PC-3 (cell line): ENCODE data around the gene XPR1. TPM values are rescaled to one million over a fixed set of nuclear protein-coding genes. Genes with fewer than 3 reads are reported as not detected.
A peak's percentile ranks its signal among the peaks of the same experiment; 100 is the strongest.

ENCODE experiments used
- ATAC-seq: fragments of 200-7000 bp; cut with Tn5 transposase; 2 replicates; pipeline ENCODE4 v1.9.1; 2020; ENCODE audit warnings: mild to moderate bottlenecking, moderate library complexity
- BruUV-seq: library from RNA; stranded (reverse); fragments of 400-500 nt; replicated peaks from 2 replicates; lab custom pipeline; 2021; lab: Mats Ljungman, UMichigan
- CTCF ChIA-PET: fragments of 300-600 bp; sonication (Branson Sonifier 250); formaldehyde crosslinking; loops from one replicate; lab custom pipeline; 2022; ENCODE audit warnings: antibody characterized with exemption; lab: Charles Lee
- POLR2A ChIA-PET: fragments of 300-600 bp; sonication (Branson Sonifier 250); formaldehyde crosslinking; loops from one replicate; lab custom pipeline; 2022; ENCODE audit warnings: antibody characterized with exemption; ENCODE audit not compliant: unreplicated experiment; lab: Charles Lee
- DNase-seq: peaks from one replicate; pipeline ENCODE4 v3.0.0-alpha.2; 2015
- H2AFZ ChIP-seq: fragments of 300-600 bp; sonication (generic); 2 replicates; pipeline ENCODE4 v1.6.0; 2016; ENCODE audit warnings: antibody characterized with exemption, low read length
- H3F3A ChIP-seq: fragments of 300-600 bp; sonication (generic); one replicate; pipeline ENCODE4 v1.6.0; 2017; ENCODE audit warnings: antibody characterized with exemption, low read length, control low read depth, mild to moderate bottlenecking; ENCODE audit not compliant: unreplicated experiment
- H3K27ac ChIP-seq: fragments of 300-600 bp; sonication (generic); 2 replicates; pipeline ENCODE4 v1.5.1; 2016; ENCODE audit warnings: mild to moderate bottlenecking, low read length
- H3K27me3 ChIP-seq: fragments of 300-600 bp; sonication (generic); 2 replicates; pipeline ENCODE4 v1.6.1; 2016; ENCODE audit warnings: low read length, mixed read lengths
- H3K36me3 ChIP-seq: fragments of 300-600 bp; sonication (generic); 2 replicates; pipeline ENCODE4 v1.6.1; 2016; ENCODE audit warnings: low read depth, mixed run types, low read length, mixed read lengths
- H3K4me1 ChIP-seq: fragments of 300-600 bp; sonication (generic); 2 replicates; pipeline ENCODE4 v1.5.1; 2016; ENCODE audit warnings: low read length; ENCODE audit not compliant: insufficient read depth
- H3K4me2 ChIP-seq: fragments of 300-600 bp; sonication (generic); 2 replicates; pipeline ENCODE4 v1.6.0; 2016; ENCODE audit warnings: low read length
- H3K4me3 ChIP-seq: fragments of 300-600 bp; sonication (generic); 2 replicates; pipeline ENCODE4 v1.5.1; 2016; ENCODE audit warnings: mild to moderate bottlenecking, low read length, mixed read lengths
- H3K79me2 ChIP-seq: fragments of 300-600 bp; sonication (generic); 2 replicates; pipeline ENCODE4 v1.6.1; 2017; ENCODE audit warnings: low read length, mixed read lengths
- H3K9ac ChIP-seq: fragments of 300-600 bp; sonication (generic); 2 replicates; pipeline ENCODE4 v1.6.0; 2016; ENCODE audit warnings: mild to moderate bottlenecking, low read length
- H3K9me2 ChIP-seq: fragments of 300-600 bp; sonication (generic); replicated peaks from 2 replicates; pipeline ENCODE4 v1.6.1; 2016; ENCODE audit warnings: mixed run types, low read length, mixed read lengths
- H3K9me3 ChIP-seq: fragments of 300-600 bp; sonication (generic); 2 replicates; pipeline ENCODE4 v1.6.1; 2016; ENCODE audit warnings: low read length, mixed read lengths
- H4K20me1 ChIP-seq: fragments of 300-600 bp; sonication (generic); 2 replicates; pipeline ENCODE4 v1.6.1; 2016; ENCODE audit warnings: low read length, mixed read lengths
- EZH2 ChIP-seq: fragments of 300-600 bp; sonication (generic); IDR thresholded peaks from one replicate; pipeline ENCODE4 v1.6.1; 2017; ENCODE audit warnings: antibody characterized with exemption, mild to moderate bottlenecking, low read length; ENCODE audit not compliant: unreplicated experiment
- EZH2phosphoT487 ChIP-seq: fragments of 300-600 bp; sonication (generic); IDR thresholded peaks from 2 replicates; pipeline ENCODE4 v1.6.1; 2018; ENCODE audit warnings: mild to moderate bottlenecking, antibody characterized with exemption, low read length, borderline replicate concordance
- intact Hi-C: fragments of 100-400 bp; cut with micrococcal nuclease; formaldehyde crosslinking; loops from 2 replicates; pipeline ENCODE4 v1.9.0; 2023
- total RNA-seq: library from RNA; depleted of rRNA; stranded (reverse); fragments of >200 nt; gene quantifications from 2 replicates; pipeline ENCODE4 v1.2.3, GENCODE V29; 2014
- TF ChIP-seq, protein P1 (sequence below): fragments of 300-600 bp; sonication (generic); conservative IDR thresholded peaks from 2 replicates; pipeline ENCODE4 v1.5.1; 2017; ENCODE audit warnings: antibody characterized with exemption, low read depth, mild to moderate bottlenecking, low read length

Gene XPR1
- total RNA-seq, 1 experiment from 2014 or later, result 8.2 TPM

DNA sequence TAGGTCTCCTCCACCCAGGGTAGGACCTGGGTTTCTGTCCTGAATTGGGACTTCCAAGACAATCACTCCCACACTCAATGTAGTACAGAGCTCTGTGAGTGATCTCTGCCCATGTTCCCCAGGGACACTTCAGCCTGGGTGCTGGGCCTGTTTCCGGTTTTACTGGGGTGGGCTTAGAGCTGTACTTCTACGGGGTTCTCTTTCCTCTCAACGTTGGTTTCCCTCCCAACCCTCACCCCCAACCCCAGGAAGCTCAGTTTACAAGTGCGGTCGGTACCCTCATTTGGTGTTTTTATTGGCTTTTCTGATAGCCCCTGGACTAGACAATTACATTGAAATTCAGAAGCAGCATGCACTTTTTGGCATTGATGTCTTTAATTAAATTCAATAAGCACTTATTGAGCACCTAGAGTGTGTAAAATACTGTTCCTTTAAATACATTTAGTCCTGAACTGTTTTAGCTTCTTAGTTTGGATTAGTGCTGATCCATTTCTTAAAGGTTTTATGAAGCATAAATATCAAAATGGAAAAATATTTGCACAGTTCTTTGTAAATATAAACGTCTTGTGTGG lies 542 bp upstream of the XPR1 start:
- BruUV-seq, result no TSS peak
- Histone ChIP-seq H3K9me3 (no peaks in the 10 kb centered on the region), H3K4me1 (peaks cover 4% of the 10 kb centered on the region; the same call in 1 of the 2 replicates), H3K4me2 (no peak overlapping the region), H3K79me2 (peaks cover 18% of the 10 kb centered on the region), H4K20me1 (no peaks in the 10 kb centered on the region), H3K9ac (no peak overlapping the region), H3F3A (no peaks in the 10 kb centered on the region), H3K4me3 (no peak overlapping the region), H3K9me2 (no peaks in the 10 kb centered on the region), H3K27ac (no peak overlapping the region), H2AFZ (0 out of 2 replicates have a peak overlapping the region, but pooled peaks have one; percentile 47), H3K27me3 (no peaks in the 10 kb centered on the region), H3K36me3 (no peaks in the 10 kb centered on the region)
- intact Hi-C loops, result loop anchor here (5.0 to 10.0 kb wide), 4 partner anchors 99 to 534 kb away; no protein-coding TSS in a partner anchor
- DNase-seq (no peak), ATAC-seq (no peak)
- TF ChIP-seq, protein P1, sequence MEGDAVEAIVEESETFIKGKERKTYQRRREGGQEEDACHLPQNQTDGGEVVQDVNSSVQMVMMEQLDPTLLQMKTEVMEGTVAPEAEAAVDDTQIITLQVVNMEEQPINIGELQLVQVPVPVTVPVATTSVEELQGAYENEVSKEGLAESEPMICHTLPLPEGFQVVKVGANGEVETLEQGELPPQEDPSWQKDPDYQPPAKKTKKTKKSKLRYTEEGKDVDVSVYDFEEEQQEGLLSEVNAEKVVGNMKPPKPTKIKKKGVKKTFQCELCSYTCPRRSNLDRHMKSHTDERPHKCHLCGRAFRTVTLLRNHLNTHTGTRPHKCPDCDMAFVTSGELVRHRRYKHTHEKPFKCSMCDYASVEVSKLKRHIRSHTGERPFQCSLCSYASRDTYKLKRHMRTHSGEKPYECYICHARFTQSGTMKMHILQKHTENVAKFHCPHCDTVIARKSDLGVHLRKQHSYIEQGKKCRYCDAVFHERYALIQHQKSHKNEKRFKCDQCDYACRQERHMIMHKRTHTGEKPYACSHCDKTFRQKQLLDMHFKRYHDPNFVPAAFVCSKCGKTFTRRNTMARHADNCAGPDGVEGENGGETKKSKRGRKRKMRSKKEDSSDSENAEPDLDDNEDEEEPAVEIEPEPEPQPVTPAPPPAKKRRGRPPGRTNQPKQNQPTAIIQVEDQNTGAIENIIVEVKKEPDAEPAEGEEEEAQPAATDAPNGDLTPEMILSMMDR, result no peak
- no peak for TF ChIP-seq EZH2
- no peak for TF ChIP-seq EZH2phosphoT487
- POLR2A ChIA-PET, result interaction anchor here (0.7 kb wide), 1 partner anchor 78 kb away, joined by 4 read pairs; no protein-coding TSS in a partner anchor
- CTCF ChIA-PET, result no interaction called here

DNA sequence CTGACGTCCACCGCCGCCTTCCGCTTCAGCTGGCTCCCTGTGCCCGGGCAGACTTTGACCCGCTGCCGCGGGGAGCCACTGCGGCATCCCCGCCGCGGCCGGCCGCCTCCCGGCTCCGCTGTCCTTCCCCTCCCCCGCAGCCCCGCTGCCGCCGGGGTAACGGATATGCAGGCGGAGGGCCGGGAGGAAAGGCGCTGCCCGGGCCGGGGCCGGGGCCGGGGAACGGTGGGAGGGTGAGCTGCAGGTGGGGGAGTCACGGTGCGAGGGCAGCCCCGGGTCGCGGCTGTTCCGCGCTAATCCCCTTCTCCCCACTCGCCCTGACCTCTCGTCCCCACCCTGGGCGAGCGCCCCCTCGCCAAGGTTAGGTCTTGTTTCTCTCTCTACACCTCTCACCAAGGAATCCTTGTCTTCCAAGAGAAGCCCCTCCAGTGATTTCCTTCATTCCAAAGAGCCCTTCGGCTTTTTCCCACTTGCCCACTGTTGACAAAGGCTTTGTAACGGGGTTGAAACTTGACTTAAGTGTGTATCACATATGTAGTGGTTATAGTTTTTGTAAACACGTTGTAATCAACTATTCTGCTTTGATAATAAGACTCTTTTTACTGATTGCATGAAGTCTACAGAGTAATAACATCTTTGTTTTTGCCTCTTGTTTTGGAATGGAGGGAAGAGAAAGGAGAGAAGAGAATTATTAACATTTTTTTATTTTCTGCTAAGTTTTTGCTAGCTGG lies 669 bp downstream of the XPR1 start:
- peak; percentile 19 for DNase-seq
- Histone ChIP-seq H3K27me3 (no peaks in the 10 kb centered on the region), H3K9me2 (no peaks in the 10 kb centered on the region), H3K79me2 (peaks cover 18% of the 10 kb centered on the region), H3K9me3 (no peaks in the 10 kb centered on the region), H3K36me3 (no peaks in the 10 kb centered on the region), H3F3A (no peaks in the 10 kb centered on the region), H3K27ac (no peak overlapping the region), H4K20me1 (no peaks in the 10 kb centered on the region), H3K9ac (peak overlapping the region; percentile 59), H3K4me3 (peak overlapping the region; percentile 70), H2AFZ (peak overlapping the region; percentile 97), H3K4me2 (peak overlapping the region; percentile 80), H3K4me1 (peaks cover 4% of the 10 kb centered on the region; the same call in 1 of the 2 replicates)
- intact Hi-C loops, result loop anchor here (2.0 to 10.0 kb wide), 5 partner anchors 100 to 532 kb away; no protein-coding TSS in a partner anchor
- TF ChIP-seq EZH2phosphoT487, result no peak
- TF ChIP-seq, protein P1, result peak; percentile 38
- BruUV-seq, result no TSS peak
- CTCF ChIA-PET, result interaction anchor here (0.6 kb wide), 1 partner anchor 13 kb away, joined by 4 read pairs; no protein-coding TSS in a partner anchor
- ATAC-seq, result peak; percentile 52
- POLR2A ChIA-PET, result interaction anchor here (0.6 kb wide), 1 partner anchor 231 kb away, joined by 7 read pairs; no protein-coding TSS in a partner anchor
